GM12878 (cell line): ENCODE data around the gene UBQLN1. TPM values are rescaled to one million over a fixed set of nuclear protein-coding genes. Genes with fewer than 3 reads are reported as not detected.

Source experiments
- ATAC-seq: fragments of 200-7000 bp; cut with Tn5 transposase; 3 replicates; pipeline ENCODE4 v1.9.1; 2020; ENCODE audit warnings: mild to moderate bottlenecking, moderate library complexity
- BruUV-seq: library from RNA; stranded (reverse); fragments of 400-500 nt; replicated peaks from 2 replicates; lab custom pipeline; 2021; lab: Mats Ljungman, UMichigan
- CTCF ChIA-PET: fragments of 300-600 bp; sonication (Branson Sonifier 250); formaldehyde crosslinking; extraction: SDS; loops from one replicate; lab custom pipeline; 2021; ENCODE audit warnings: inconsistent platforms; lab: Yijun Ruan, JAX
- POLR2A ChIA-PET: fragments of 350-600 bp; formaldehyde crosslinking; extraction: SDS; loops from one replicate; lab custom pipeline; 2021; ENCODE audit warnings: inconsistent platforms; lab: Charles Lee
- RAD21 ChIA-PET: fragments of 300-600 bp; sonication (Branson Sonifier 250); formaldehyde crosslinking; loops from one replicate; lab custom pipeline; 2023; ENCODE audit warnings: antibody characterized with exemption; ENCODE audit not compliant: unreplicated experiment; lab: Charles Lee
- SMC1A ChIA-PET: fragments of 300-600 bp; sonication (Branson Sonifier 250); formaldehyde crosslinking; loops from one replicate; lab custom pipeline; 2023; ENCODE audit not compliant: unreplicated experiment, uncharacterized antibody; lab: Charles Lee
- DNase-seq: peaks from one replicate; pipeline ENCODE4 v3.0.0-alpha.2; 2011; ENCODE audit warnings: low read depth, low spot score
- FAIRE-seq: peaks from 3 replicates; lab custom pipeline; 2011; peaks lifted over from hg19 to GRCh38; lab: Jason Lieb, UNC
- H2AFZ ChIP-seq: 2 replicates; pipeline ENCODE4 v1.6.0; 2011; ENCODE audit warnings: low read depth, low read length, control low read depth; ENCODE audit not compliant: control insufficient read depth
- H3K27ac ChIP-seq: 2 replicates; pipeline ENCODE4 v1.5.1; 2011; ENCODE audit warnings: control low read depth; ENCODE audit not compliant: control insufficient read depth, insufficient read depth
- H3K27me3 ChIP-seq, 2 experiments: replicated peaks in 1 of 2; 2 replicates each; pipeline versions ENCODE4 v1.6.0 to v1.6.1; 2011; ENCODE audit warnings: low read length in 1 of 2; ENCODE audit not compliant: control insufficient read depth in 2 of 2, insufficient read depth in 2 of 2
- H3K36me3 ChIP-seq, 2 experiments: 2 replicates each; pipeline ENCODE4 v1.5.1; 2011; ENCODE audit warnings: low read length in 1 of 2; ENCODE audit not compliant: control insufficient read depth in 2 of 2, insufficient read depth in 2 of 2
- H3K4me1 ChIP-seq: 2 replicates; pipeline ENCODE4 v1.6.1; 2011; ENCODE audit warnings: mild to moderate bottlenecking, low read length, moderate library complexity, mixed read lengths; ENCODE audit not compliant: control insufficient read depth, insufficient read depth
- H3K4me2 ChIP-seq: 2 replicates; pipeline ENCODE4 v1.6.0; 2011; ENCODE audit warnings: control low read depth; ENCODE audit not compliant: control insufficient read depth, insufficient read depth
- H3K4me3 ChIP-seq: fragments of 200-600 bp; sonication (generic); 2 replicates; pipeline ENCODE4 v1.5.1; 2016
- H3K79me2 ChIP-seq: 2 replicates; pipeline ENCODE4 v1.6.0; 2011; ENCODE audit warnings: low read length; ENCODE audit not compliant: control insufficient read depth, insufficient read depth
- H3K9ac ChIP-seq: 2 replicates; pipeline ENCODE4 v1.8.0; 2011; ENCODE audit warnings: low read length, control low read depth, mixed read lengths; ENCODE audit not compliant: control insufficient read depth, insufficient read depth
- H3K9me3 ChIP-seq: replicated peaks from 3 replicates; pipeline ENCODE4 v1.5.1; 2011; ENCODE audit warnings: mild to moderate bottlenecking, low read length; ENCODE audit not compliant: control insufficient read depth, insufficient read depth
- H4K20me1 ChIP-seq: 2 replicates; pipeline ENCODE4 v1.6.0; 2011; ENCODE audit not compliant: control insufficient read depth, insufficient read depth
- BHLHE40 ChIP-seq, 2 experiments: fragments of 450-650 bp in 1 of 2; IDR thresholded peaks; 2 replicates each; pipeline ENCODE4 v1.6.1; 2011 to 2017; ENCODE audit warnings: low read depth in 2 of 2, borderline replicate concordance in 1 of 2, improper control_type of control experiment in 1 of 2, low read length in 1 of 2, mild to moderate bottlenecking in 1 of 2
- NFXL1 ChIP-seq: fragments of 450-650 bp; IDR thresholded peaks from 2 replicates; pipeline ENCODE4 v1.6.1; 2017; ENCODE audit warnings: antibody characterized with exemption, mild to moderate bottlenecking, borderline replicate concordance
- RUNX3 ChIP-seq: IDR thresholded peaks from 2 replicates; pipeline ENCODE4 v1.6.1; 2012; ENCODE audit warnings: low read length, inconsistent platforms
- TBL1XR1 ChIP-seq: IDR thresholded peaks from 2 replicates; pipeline ENCODE4 v1.6.1; 2012; ENCODE audit warnings: low read depth, low read length, improper control_type of control experiment
- WGBS: methylation state at CpG from one replicate; pipeline ENCODE4 v1.1.6; 2016; ENCODE audit warnings: low lambda C conversion rate; ENCODE audit not compliant: insufficient replicate concordance, insufficient coverage; ENCODE audit errors: missing lambda C conversion rate; 5-methylcytosine and 5-hydroxymethylcytosine counted together
- in situ Hi-C: fragments of 300-500 bp; cut with MboI; formaldehyde crosslinking; loops from 9 replicates; pipeline ENCODE4 v1.14.3; 2018; ENCODE audit warnings: mixed read lengths
- intact Hi-C: fragments of 100-400 bp; cut with micrococcal nuclease; formaldehyde crosslinking; loops from one replicate; pipeline ENCODE4 v1.14.2; 2022; ENCODE audit not compliant: unreplicated experiment
- polyA plus RNA-seq, 11 experiments: library from polyadenylated mRNA; depleted of rRNA in 4 of 11; unstranded in 6 of 11; stranded (reverse) in 5 of 11; fragments of >200 nt; fragmentation: Nextera tagmentation in 4 of 11; fragmentation: Illumina TruSeq in 1 of 11; extraction: Ambion mirVana in 4 of 11; extraction: Trizol in 1 of 11; gene quantifications; 1 replicate in 1 of 11; 2 replicates in 10 of 11; pipeline versions ENCODE4 v1.2.1 to v1.2.3, GENCODE V29; 2011 to 2016; ENCODE audit warnings: inconsistent platforms in 2 of 11, missing spikeins in 2 of 11, low read depth in 1 of 11
- total RNA-seq, 4 experiments: library from RNA; depleted of rRNA in 3 of 4; stranded (reverse); fragments of >200 nt in 3 of 4; fragmentation: Illumina TruSeq in 1 of 4; extraction: Trizol in 1 of 4; gene quantifications; 2 replicates each; pipeline versions ENCODE4 v1.2.1 to v1.2.3, GENCODE V29; 2013 to 2021
- TF ChIP-seq, protein P1 (sequence below): fragments of 450-650 bp; IDR thresholded peaks from 2 replicates; pipeline ENCODE4 v1.6.1; 2016; ENCODE audit warnings: mild to moderate bottlenecking
- TF ChIP-seq, protein P2 (sequence below): IDR thresholded peaks from 2 replicates; pipeline ENCODE4 v1.6.1; 2011; ENCODE audit warnings: borderline replicate concordance, low read depth, mild to moderate bottlenecking, moderate library complexity, mixed read lengths, low read length; ENCODE audit not compliant: insufficient read depth; ENCODE audit errors: extremely low read length
- TF ChIP-seq, protein P3 (sequence below): IDR thresholded peaks from 2 replicates; pipeline ENCODE4 v1.6.1; 2012; ENCODE audit warnings: low read depth, low read length, improper control_type of control experiment

Gene UBQLN1
- total and polyA plus RNA-seq, 10 of the 15 experiments (the other 5 are each of a cell fraction or from before 2014, with no cell fraction given) = 12.4 to 118 (median 66.1) TPM

DNA sequence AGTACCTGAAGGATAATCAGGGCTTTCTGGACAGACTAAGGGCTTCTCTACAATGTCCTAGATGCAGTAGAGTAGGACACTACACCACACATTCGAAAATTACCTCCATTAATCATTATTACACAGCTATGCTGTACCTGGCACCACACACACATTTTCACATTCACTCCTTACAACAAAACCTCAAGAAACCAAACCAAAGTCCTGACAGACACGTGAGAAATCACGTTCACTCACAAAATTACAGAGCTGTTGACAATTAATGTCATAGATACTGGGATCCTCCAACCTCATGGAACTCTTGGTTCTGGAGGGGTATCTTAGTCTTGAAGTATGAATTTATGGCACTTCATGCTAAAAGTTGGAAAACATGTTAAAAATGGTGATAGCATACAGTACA, 16.3 kb downstream of the UBQLN1 start:
- DNase-seq = no peak
- H3K9me3 ChIP-seq = no peaks in the 10 kb centered on the region
- no peak for FAIRE-seq
- no peaks in the 10 kb centered on the region for H3K27me3 ChIP-seq
- H3K9ac ChIP-seq = no peak overlapping the region
- H3K4me2 ChIP-seq = no peak overlapping the region
- SMC1A ChIA-PET = interaction anchor here (0.8 to 2.5 kb wide), 5 partner anchors 10 to 17 kb away, joined by 3 to 8 read pairs (median 4); partner anchors contain the start of gene UBQLN1
- no peak overlapping the region for H2AFZ ChIP-seq
- intact Hi-C loops (loop anchor here (5.0 kb wide), 1 partner anchor 179 kb away; no protein-coding TSS in a partner anchor), in situ Hi-C loops (no loop called here)
- RAD21 ChIA-PET = no interaction called here
- POLR2A ChIA-PET = no interaction called here
- H3K4me3 ChIP-seq = no peak overlapping the region
- TF ChIP-seq RUNX3 (peak; percentile 18; the same call in 1 of the 2 replicates), NFXL1 (no peak), BHLHE40 (IDR thresholded peaks at IDR 0.05; ENCODE audit: borderline replicate concordance in 1 of 2, low read depth in 2 of 2, low read length in 1 of 2) (peak; percentile 72 to 75)
- TF ChIP-seq, protein P1, sequence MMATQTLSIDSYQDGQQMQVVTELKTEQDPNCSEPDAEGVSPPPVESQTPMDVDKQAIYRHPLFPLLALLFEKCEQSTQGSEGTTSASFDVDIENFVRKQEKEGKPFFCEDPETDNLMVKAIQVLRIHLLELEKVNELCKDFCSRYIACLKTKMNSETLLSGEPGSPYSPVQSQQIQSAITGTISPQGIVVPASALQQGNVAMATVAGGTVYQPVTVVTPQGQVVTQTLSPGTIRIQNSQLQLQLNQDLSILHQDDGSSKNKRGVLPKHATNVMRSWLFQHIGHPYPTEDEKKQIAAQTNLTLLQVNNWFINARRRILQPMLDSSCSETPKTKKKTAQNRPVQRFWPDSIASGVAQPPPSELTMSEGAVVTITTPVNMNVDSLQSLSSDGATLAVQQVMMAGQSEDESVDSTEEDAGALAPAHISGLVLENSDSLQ = peak; percentile 40; the same call in 1 of the 2 replicates
- H3K79me2 ChIP-seq = peaks cover 96% of the 10 kb centered on the region
- H3K36me3 ChIP-seq = no peaks in the 10 kb centered on the region; a peak in 1 of 4 replicates
- no peaks in the 10 kb centered on the region; the same call in 1 of the 2 replicates for H4K20me1 ChIP-seq
- ATAC-seq = peak; percentile 40
- CTCF ChIA-PET = interaction anchor here (0.6 to 3.1 kb wide), 5 partner anchors 9 to 70 kb away, joined by 3 to 16 read pairs (median 3); partner anchors contain the start of gene UBQLN1
- H3K4me1 ChIP-seq = peaks cover 21% of the 10 kb centered on the region
- no peak overlapping the region for H3K27ac ChIP-seq
- BruUV-seq = no TSS peak
- WGBS = 26% methylated on average over 3 of the region's 3 CpGs

DNA sequence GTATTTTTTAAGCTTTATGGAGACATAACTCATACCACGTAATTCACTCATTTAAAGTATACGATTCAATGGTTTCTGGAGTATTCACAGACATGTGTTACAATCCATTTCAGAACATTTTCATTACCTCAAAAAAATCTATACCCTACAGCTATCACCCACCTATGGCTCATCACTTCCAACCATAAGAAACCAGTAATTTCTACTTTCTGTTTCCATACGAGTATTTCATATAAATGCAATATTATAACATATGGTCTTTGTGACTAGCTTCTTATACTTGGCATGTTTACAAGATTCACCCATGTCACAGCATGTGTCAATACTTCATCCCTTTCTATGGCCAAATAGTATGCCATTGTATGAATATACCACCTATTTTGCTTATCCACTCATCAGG, 18.8 kb downstream of the UBQLN1 start:
- ChIA-PET CTCF (interaction anchor here (1.2 to 1.3 kb wide), 2 partner anchors 14 to 40 kb away, joined by 3 read pairs; no protein-coding TSS in a partner anchor), POLR2A (interaction anchor here (0.5 to 2.5 kb wide), 2 partner anchors 19 to 292 kb away, joined by 3 to 7 read pairs; partner anchors contain the start of gene UBQLN1), RAD21 (interaction anchor here (0.9 kb wide), 1 partner anchor 19 kb away, joined by 4 read pairs; the partner anchor contains the start of gene UBQLN1), SMC1A (interaction anchor here (0.8 to 3.2 kb wide), 5 partner anchors 9 to 69 kb away, joined by 3 to 18 read pairs (median 3); partner anchors contain the start of gene UBQLN1)
- WGBS = 92% methylated on average over 3 of the region's 3 CpGs
- H3K9ac ChIP-seq = no peak overlapping the region
- DNase-seq = no peak
- FAIRE-seq = no peak
- no peak overlapping the region for H2AFZ ChIP-seq
- H3K27me3 ChIP-seq = no peaks in the 10 kb centered on the region
- ATAC-seq = peak; percentile 21
- peaks cover 0 to 7% of the 10 kb centered on the region in 2 experiments; a peak in 1 of 4 replicates for H3K36me3 ChIP-seq
- peaks cover 94% of the 10 kb centered on the region for H3K79me2 ChIP-seq
- no TSS peak for BruUV-seq
- intact Hi-C loops = no loop called here
- H3K4me3 ChIP-seq = no peak overlapping the region
- H3K4me2 ChIP-seq = no peak overlapping the region
- H3K4me1 ChIP-seq = peaks cover 10% of the 10 kb centered on the region
- no peaks in the 10 kb centered on the region for H3K9me3 ChIP-seq
- in situ Hi-C loops = no loop called here
- no peaks in the 10 kb centered on the region; the same call in 1 of the 2 replicates for H4K20me1 ChIP-seq
- H3K27ac ChIP-seq = no peak overlapping the region
- TF ChIP-seq, protein P2, sequence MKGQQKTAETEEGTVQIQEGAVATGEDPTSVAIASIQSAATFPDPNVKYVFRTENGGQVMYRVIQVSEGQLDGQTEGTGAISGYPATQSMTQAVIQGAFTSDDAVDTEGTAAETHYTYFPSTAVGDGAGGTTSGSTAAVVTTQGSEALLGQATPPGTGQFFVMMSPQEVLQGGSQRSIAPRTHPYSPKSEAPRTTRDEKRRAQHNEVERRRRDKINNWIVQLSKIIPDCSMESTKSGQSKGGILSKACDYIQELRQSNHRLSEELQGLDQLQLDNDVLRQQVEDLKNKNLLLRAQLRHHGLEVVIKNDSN = no peak
- TF ChIP-seq TBL1XR1 = no peak
- TF ChIP-seq, protein P3, sequence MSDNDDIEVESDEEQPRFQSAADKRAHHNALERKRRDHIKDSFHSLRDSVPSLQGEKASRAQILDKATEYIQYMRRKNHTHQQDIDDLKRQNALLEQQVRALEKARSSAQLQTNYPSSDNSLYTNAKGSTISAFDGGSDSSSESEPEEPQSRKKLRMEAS = no peak
